PC-9 (cell line): ENCODE data around the gene MYO10. TPM values are rescaled to one million over a fixed set of nuclear protein-coding genes. Genes with fewer than 3 reads are reported as not detected.
A peak's percentile ranks its signal among the peaks of the same experiment; 100 is the strongest.

ENCODE experiments used
- BruUV-seq: library from RNA; stranded (reverse); fragments of 400-500 nt; replicated peaks from 2 replicates; lab custom pipeline; 2021; lab: Mats Ljungman, UMichigan
- CTCF ChIA-PET: fragments of 300-600 bp; sonication (Branson Sonifier 250); formaldehyde crosslinking; loops from one replicate; lab custom pipeline; 2022; ENCODE audit warnings: antibody characterized with exemption; lab: Charles Lee
- POLR2A ChIA-PET: fragments of 300-600 bp; sonication (Branson Sonifier 250); formaldehyde crosslinking; loops from one replicate; lab custom pipeline; 2022; ENCODE audit warnings: antibody characterized with exemption; ENCODE audit not compliant: unreplicated experiment; lab: Charles Lee
- DNase-seq, 2 experiments: peaks; one replicate each; pipeline versions ENCODE4 v3.0.0 to v3.0.0-alpha.2; 2015 to 2022; ENCODE audit warnings: mixed read lengths in 1 of 2
- H2AFZ ChIP-seq: fragments of 200-600 bp; sonication (generic); 2 replicates; pipeline ENCODE4 v1.8.1; 2017; ENCODE audit warnings: antibody characterized with exemption
- H3F3A ChIP-seq: fragments of 200-600 bp; sonication (generic); 2 replicates; pipeline ENCODE4 v1.8.1; 2017; ENCODE audit warnings: antibody characterized with exemption, mild to moderate bottlenecking, low read depth; ENCODE audit not compliant: insufficient read depth
- H3K27ac ChIP-seq: fragments of 200-600 bp; sonication (generic); 2 replicates; pipeline ENCODE4 v1.6.1; 2016; ENCODE audit warnings: mixed run types
- H3K27me3 ChIP-seq: fragments of 200-600 bp; sonication (generic); 2 replicates; pipeline ENCODE4 v1.6.1; 2016; ENCODE audit warnings: low read depth, mixed run types; ENCODE audit not compliant: insufficient read depth
- H3K36me3 ChIP-seq: fragments of 200-600 bp; sonication (generic); 2 replicates; pipeline ENCODE4 v1.6.1; 2016; ENCODE audit warnings: low read depth, mixed run types
- H3K4me1 ChIP-seq: fragments of 200-600 bp; sonication (generic); replicated peaks from 2 replicates; pipeline ENCODE4 v1.6.1; 2016; ENCODE audit warnings: mixed run types; ENCODE audit not compliant: insufficient read depth
- H3K4me2 ChIP-seq: fragments of 200-600 bp; sonication (generic); 2 replicates; pipeline ENCODE4 v1.6.1; 2017; ENCODE audit warnings: mixed run types
- H3K4me3 ChIP-seq: fragments of 200-600 bp; sonication (generic); 2 replicates; pipeline ENCODE4 v1.6.1; 2016; ENCODE audit warnings: mixed run types
- H3K79me2 ChIP-seq: fragments of 200-600 bp; sonication (generic); 2 replicates; pipeline ENCODE4 v1.6.1; 2017; ENCODE audit warnings: low read depth, mixed run types
- H3K9me2 ChIP-seq: fragments of 200-600 bp; sonication (generic); 2 replicates; pipeline ENCODE4 v1.8.1; 2017; ENCODE audit warnings: mild to moderate bottlenecking; ENCODE audit not compliant: insufficient read depth
- H3K9me3 ChIP-seq: fragments of 200-600 bp; sonication (generic); 2 replicates; pipeline ENCODE4 v1.8.1; 2016; ENCODE audit warnings: low read depth; ENCODE audit not compliant: insufficient read depth
- H4K20me1 ChIP-seq: fragments of 200-600 bp; sonication (generic); 2 replicates; pipeline ENCODE4 v1.8.1; 2017; ENCODE audit not compliant: insufficient read depth
- CTCF ChIP-seq: fragments of 200-600 bp; sonication (generic); conservative IDR thresholded peaks from 2 replicates; pipeline ENCODE4 v1.6.1; 2017; ENCODE audit warnings: mixed run types, antibody characterized with exemption, mild to moderate bottlenecking, moderate library complexity
- EZH2 ChIP-seq: fragments of 200-600 bp; sonication (generic); IDR thresholded peaks from 2 replicates; pipeline ENCODE4 v1.8.0; 2017; ENCODE audit warnings: antibody characterized with exemption, low read depth
- intact Hi-C: fragments of 100-400 bp; cut with micrococcal nuclease; formaldehyde crosslinking; loops from one replicate; pipeline ENCODE4 v1.10.0; 2022; ENCODE audit not compliant: unreplicated experiment
- total RNA-seq: library from RNA; stranded (reverse); gene quantifications from 2 replicates; pipeline ENCODE4 v1.2.3, GENCODE V29; 2021

Gene MYO10
- total RNA-seq, 1 experiment from 2014 or later = 92.8 TPM

- Histone ChIP-seq H3K4me2 (no peak overlapping the region), H3K36me3 (no peaks in the 10 kb centered on the region)
Measured at GRCh38 chr5:16856531-16856930, 79.6 kb downstream of the MYO10 start.

GRCh38 chr5:16855898-16856297 is 80.2 kb downstream of the MYO10 start:
- no TSS peak for BruUV-seq
- TF ChIP-seq CTCF (no peak), EZH2 (no peak)
- H3K4me3 ChIP-seq = no peak overlapping the region
- H3K27ac ChIP-seq = no peak overlapping the region
- no peaks in the 10 kb centered on the region; the same call in 1 of the 2 replicates for H3K79me2 ChIP-seq
- H2AFZ ChIP-seq = no peak overlapping the region
- peaks cover 5% of the 10 kb centered on the region for H3K9me3 ChIP-seq
- no peak overlapping the region for H3K4me2 ChIP-seq
- H4K20me1 ChIP-seq = no peaks in the 10 kb centered on the region
- no peaks in the 10 kb centered on the region for H3K9me2 ChIP-seq
- no peak for DNase-seq
- no peaks in the 10 kb centered on the region for H3K27me3 ChIP-seq
- CTCF ChIA-PET = interaction anchor here (0.7 kb wide), 1 partner anchor 339 kb away, joined by 4 read pairs; no protein-coding TSS in a partner anchor
- intact Hi-C loops = no loop called here
- no peaks in the 10 kb centered on the region for H3F3A ChIP-seq
- POLR2A ChIA-PET = no interaction called here
- no peaks in the 10 kb centered on the region for H3K4me1 ChIP-seq
- no peaks in the 10 kb centered on the region for H3K36me3 ChIP-seq

More at GRCh38 chr5:16856531-16856930, 79.6 kb downstream of the MYO10 start:
- Histone ChIP-seq H3K27ac (no peak overlapping the region), H3K9me3 (peaks cover 5% of the 10 kb centered on the region), H3F3A (no peaks in the 10 kb centered on the region), H4K20me1 (no peaks in the 10 kb centered on the region), H3K27me3 (no peaks in the 10 kb centered on the region), H3K4me3 (no peak overlapping the region), H3K4me1 (no peaks in the 10 kb centered on the region), H3K79me2 (no peaks in the 10 kb centered on the region; the same call in 1 of the 2 replicates), H2AFZ (no peak overlapping the region), H3K9me2 (no peaks in the 10 kb centered on the region)
- TF ChIP-seq CTCF = no peak
- TF ChIP-seq EZH2 = no peak
- POLR2A ChIA-PET = no interaction called here
- no TSS peak for BruUV-seq
- intact Hi-C loops = no loop called here
- peak in 1 of 2 experiments; percentile 35 for DNase-seq
- CTCF ChIA-PET = interaction anchor here (0.5 to 0.7 kb wide), 3 partner anchors 284 to 1842 kb away, joined by 4 to 8 read pairs (median 6); no protein-coding TSS in a partner anchor

- CTCF ChIA-PET = interaction anchor here (0.9 kb wide), 1 partner anchor 57 kb away, joined by 3 read pairs; no protein-coding TSS in a partner anchor
- Histone ChIP-seq H3K79me2 (no peaks in the 10 kb centered on the region; the same call in 1 of the 2 replicates), H3K4me1 (no peaks in the 10 kb centered on the region), H2AFZ (no peak overlapping the region), H3K27ac (no peak overlapping the region), H3K4me3 (no peak overlapping the region), H3K4me2 (no peak overlapping the region), H4K20me1 (no peaks in the 10 kb centered on the region), H3K9me2 (no peaks in the 10 kb centered on the region), H3K36me3 (no peaks in the 10 kb centered on the region), H3K27me3 (no peaks in the 10 kb centered on the region), H3K9me3 (peaks cover 5% of the 10 kb centered on the region), H3F3A (no peaks in the 10 kb centered on the region)
- POLR2A ChIA-PET = interaction anchor here (0.5 kb wide), 1 partner anchor 42 kb away, joined by 4 read pairs; no protein-coding TSS in a partner anchor
- no TSS peak for BruUV-seq
- TF ChIP-seq CTCF = no peak
- no peak for TF ChIP-seq EZH2
- intact Hi-C loops = no loop called here
- no peak for DNase-seq
Measured at GRCh38 chr5:16855485-16855884, 80.6 kb downstream of the MYO10 start.
